ENCODE results near the gene IPP. TPM values are rescaled to one million over a fixed set of nuclear protein-coding genes. Genes with fewer than 3 reads are reported as not detected.

Gene IPP
- total and polyA plus RNA-seq, 2 of the 4 experiments (the other 2 are of a cell fraction), result 4.6 to 10.6 TPM

- BruUV-seq (replicated peaks), result no TSS peak
- no peak overlapping the region for H2AK9ac ChIP-seq (replicated peaks; ENCODE audit: low read depth, low read length, poor library complexity)
- dilution Hi-C loops (cut with HindIII; ENCODE audit: low sequenced_read_pairs, unreplicated experiment), result no loop called here
Observed at GRCh38 chr1:45792744-45793143, 42.3 kb upstream of the IPP start.

More at GRCh38 chr1:45792744-45793143, 42.3 kb upstream of the IPP start:
- H4K5ac ChIP-seq (ENCODE audit: low read depth, low read length), result no peak overlapping the region
- ATAC-seq (ENCODE audit: low read depth), result no peak
- H3K4me2 ChIP-seq (ENCODE audit: low read depth, low read length), result no peak overlapping the region
- H3K23ac ChIP-seq (ENCODE audit: low read depth, low read length), result no peak overlapping the region
- no peaks in the 10 kb centered on the region for H3K27me3 ChIP-seq (ENCODE audit: control insufficient read depth, insufficient read depth, low read length)
- H3K18ac ChIP-seq (ENCODE audit: low read depth, low read length), result no peak overlapping the region
- H2BK20ac ChIP-seq (ENCODE audit: low read depth, low read length), result no peak overlapping the region
- POLR2A ChIA-PET (ENCODE audit: unreplicated experiment), result no interaction called here
- H4K91ac ChIP-seq (ENCODE audit: insufficient read depth, low read depth, low read length), result no peak overlapping the region
- no peaks in the 10 kb centered on the region for H3K9me3 ChIP-seq (ENCODE audit: control insufficient read depth, insufficient read depth, low read length)
- intact Hi-C loops (cut with micrococcal nuclease) (no loop called here), in situ Hi-C loops (cut with MboI; ENCODE audit: low sequenced_read_pairs) (no loop called here)
- no peaks in the 10 kb centered on the region for H4K20me1 ChIP-seq (ENCODE audit: insufficient read depth, low read length)
- H2BK5ac ChIP-seq (ENCODE audit: low read depth, low read length, poor library complexity, severe bottlenecking), result no peak overlapping the region
- no peak overlapping the region for H3K14ac ChIP-seq (replicated peaks; ENCODE audit: low read depth, low read length)
- TF ChIP-seq RAD21 (IDR thresholded peaks at IDR 0.05; ENCODE audit: low read length), result no peak
- no peak for TF ChIP-seq NFE2L2 (IDR thresholded peaks at IDR 0.05; ENCODE audit: low read depth, low read length)
- TF ChIP-seq FOS (IDR thresholded peaks at IDR 0.05; ENCODE audit: low read depth, low read length), result no peak
- TF ChIP-seq POLR2A (IDR thresholded peaks at IDR 0.05; ENCODE audit: low read depth, low read length), result no peak
- TF ChIP-seq CEBPB (IDR thresholded peaks at IDR 0.05; ENCODE audit: low read depth, low read length), result no peak
- TF ChIP-seq CTCF (conservative IDR thresholded peaks at IDR 0.05; ENCODE audit: low read depth, low read length), result no peak
- no peak for TF ChIP-seq ELK1 (IDR thresholded peaks at IDR 0.05; ENCODE audit: borderline replicate concordance, low read depth, low read length)
- no peak for TF ChIP-seq MAFK (IDR thresholded peaks at IDR 0.05; ENCODE audit: low read depth, low read length)
- TF ChIP-seq BHLHE40 (IDR thresholded peaks at IDR 0.05; ENCODE audit: low read depth, low read length), result no peak
- TF ChIP-seq MAZ (IDR thresholded peaks at IDR 0.05; ENCODE audit: borderline replicate concordance, low read depth, low read length), result no peak
- TF ChIP-seq SMC3 (IDR thresholded peaks at IDR 0.05; ENCODE audit: low read depth, low read length), result no peak
- TF ChIP-seq USF2 (IDR thresholded peaks at IDR 0.05; ENCODE audit: low read depth, low read length), result no peak
- H3K56ac ChIP-seq (ENCODE audit: extremely low read depth, insufficient read depth, low read length), result no peak overlapping the region
- no peak overlapping the region for H3K27ac ChIP-seq (ENCODE audit: insufficient read depth, low read length)
- no peak overlapping the region for H4K8ac ChIP-seq (ENCODE audit: low read depth in 2 of 2, low read length in 2 of 2)
- no peak overlapping the region for H2BK120ac ChIP-seq (ENCODE audit: low read depth, low read length)
- no peaks in the 10 kb centered on the region for H3K9me1 ChIP-seq (ENCODE audit: insufficient read depth, low read length)
- no peak overlapping the region for H3K4me3 ChIP-seq (ENCODE audit: insufficient read depth, low read depth, low read length)
- no peak overlapping the region for H2AFZ ChIP-seq (replicated peaks; ENCODE audit: low read length, poor library complexity)
- H3K36me3 ChIP-seq (ENCODE audit: control insufficient read depth, insufficient read depth, low read length), result no peaks in the 10 kb centered on the region
- no peak overlapping the region for H3K4ac ChIP-seq (ENCODE audit: low read depth, low read length)
- no CpG with 5 or more reads among the region's 4 CpGs for whole genome bisulfite sequencing, 2 experiments (ENCODE audit: extremely low coverage in 2 of 2, insufficient read length in 1 of 2)
- H2BK15ac ChIP-seq (ENCODE audit: low read depth, low read length), result no peak overlapping the region
- no peaks in the 10 kb centered on the region for H3K4me1 ChIP-seq (ENCODE audit: control insufficient read depth, insufficient read depth, low read length)
- H2AK5ac ChIP-seq (ENCODE audit: low read depth, low read length), result no peak overlapping the region
- no peak overlapping the region for H3K9ac ChIP-seq (ENCODE audit: low read depth, low read length)
- no peaks in the 10 kb centered on the region for H3K79me1 ChIP-seq (ENCODE audit: low read depth in 1 of 2, low read length in 2 of 2)
- no peak for DNase-seq
- CTCF ChIA-PET, result no interaction called here
